Progenitor cell of endocrine pancreas (in vitro differentiated cells): ENCODE data around the gene SEMA3C. TPM values are rescaled to one million over a fixed set of nuclear protein-coding genes. Genes with fewer than 3 reads are reported as not detected.

Experiments used
- DNase-seq: peaks from one replicate; pipeline ENCODE4 v3.0.0; 2021; ENCODE audit warnings: low spot score; ENCODE audit not compliant: unreplicated experiment
- H3K27ac Mint-ChIP-seq: 2 replicates; pipeline ENCODE4 v1.8.0; 2021; ENCODE audit warnings: mild to moderate bottlenecking, moderate library complexity, mixed read lengths
- H3K27me3 Mint-ChIP-seq: 2 replicates; pipeline ENCODE4 v1.8.0; 2021; ENCODE audit warnings: mixed read lengths
- H3K36me3 Mint-ChIP-seq: 2 replicates; pipeline ENCODE4 v1.8.0; 2022; ENCODE audit warnings: mixed read lengths; ENCODE audit not compliant: insufficient read depth
- H3K4me1 Mint-ChIP-seq: 2 replicates; pipeline ENCODE4 v1.8.0; 2021; ENCODE audit warnings: low read depth, mixed read lengths
- H3K4me3 Mint-ChIP-seq: 2 replicates; pipeline ENCODE4 v1.8.0; 2021; ENCODE audit warnings: low read depth, mild to moderate bottlenecking, moderate library complexity, mixed read lengths
- H3K9me3 Mint-ChIP-seq: 2 replicates; pipeline ENCODE4 v1.8.0; 2021; ENCODE audit warnings: low read depth, mixed read lengths
- CTCF ChIP-seq: fragments of 200-600 bp; sonication (generic); IDR thresholded peaks from one replicate; pipeline ENCODE4 v1.5.0; 2021; ENCODE audit warnings: antibody characterized with exemption, mild to moderate bottlenecking; ENCODE audit not compliant: unreplicated experiment
- total RNA-seq: library from RNA; stranded (reverse); gene quantifications from 2 replicates; pipeline ENCODE4 v1.2.1, GENCODE V29; 2021

SEMA3C gene
- total RNA-seq, 1 donor from 2014 or later: 136 TPM

- Mint-ChIP-seq H3K27me3 (no peaks in the 10 kb centered on the region), H3K27ac (no peak overlapping the region)
Measured at GRCh38 chr7:80945976-80946375, 27.1 kb upstream of the SEMA3C start.

GRCh38 chr7:80943342-80943741, 24.5 kb upstream of the SEMA3C start:
- Mint-ChIP-seq H3K36me3 (no peaks in the 10 kb centered on the region), H3K27ac (no peak overlapping the region), H3K4me3 (no peak overlapping the region), H3K27me3 (no peaks in the 10 kb centered on the region), H3K9me3 (peaks cover 6% of the 10 kb centered on the region), H3K4me1 (peaks cover 12% of the 10 kb centered on the region)
- no peak for TF ChIP-seq CTCF
- no peak for DNase-seq

More at GRCh38 chr7:80945976-80946375, 27.1 kb upstream of the SEMA3C start:
- Mint-ChIP-seq H3K9me3 (peaks cover 3% of the 10 kb centered on the region), H3K4me1 (peaks cover 12% of the 10 kb centered on the region), H3K4me3 (no peak overlapping the region), H3K36me3 (no peaks in the 10 kb centered on the region)
- DNase-seq: no peak
- no peak for TF ChIP-seq CTCF

GRCh38 chr7:80942261-80943041, 23.6 kb upstream of the SEMA3C start:
- Mint-ChIP-seq H3K27me3 (no peaks in the 10 kb centered on the region), H3K4me1 (peaks cover 12% of the 10 kb centered on the region), H3K4me3 (no peak overlapping the region), H3K36me3 (no peaks in the 10 kb centered on the region), H3K9me3 (peaks cover 6% of the 10 kb centered on the region), H3K27ac (peak overlapping the region; percentile 63)
- TF ChIP-seq CTCF: no peak
- no peak for DNase-seq

GRCh38 chr7:80941208-80941758, 22.4 kb upstream of the SEMA3C start:
- H3K4me1 Mint-ChIP-seq: peaks cover 12% of the 10 kb centered on the region
- H3K36me3 Mint-ChIP-seq: no peaks in the 10 kb centered on the region
- no peak for DNase-seq
- no peak for TF ChIP-seq CTCF
- H3K27ac Mint-ChIP-seq: no peak overlapping the region
- H3K27me3 Mint-ChIP-seq: no peaks in the 10 kb centered on the region
- peaks cover 6% of the 10 kb centered on the region for H3K9me3 Mint-ChIP-seq
- no peak overlapping the region for H3K4me3 Mint-ChIP-seq

GRCh38 chr7:80940539-80941207, 21.8 kb upstream of the SEMA3C start:
- Mint-ChIP-seq H3K4me1 (peaks cover 12% of the 10 kb centered on the region), H3K27ac (peak overlapping the region; percentile 42), H3K4me3 (no peak overlapping the region), H3K9me3 (peaks cover 6% of the 10 kb centered on the region), H3K27me3 (no peaks in the 10 kb centered on the region), H3K36me3 (no peaks in the 10 kb centered on the region)
- no peak for DNase-seq
- TF ChIP-seq CTCF: no peak
